GM08714 (cell line): Measurements from ENCODE around the gene PXK.

Experiments used
- H3K4me3 ChIP-seq: fragments of 200-500 bp; sonication (Bioruptor generic); 2 replicates; pipeline ENCODE4 v1.5.1; 2014; ENCODE audit warnings: mild to moderate bottlenecking, low read length, inconsistent platforms
- ZNF274 ChIP-seq: IDR thresholded peaks from 2 replicates; pipeline ENCODE4 v1.6.1; 2012; ENCODE audit warnings: mild to moderate bottlenecking, low read depth, low read length

PXK gene

DNA sequence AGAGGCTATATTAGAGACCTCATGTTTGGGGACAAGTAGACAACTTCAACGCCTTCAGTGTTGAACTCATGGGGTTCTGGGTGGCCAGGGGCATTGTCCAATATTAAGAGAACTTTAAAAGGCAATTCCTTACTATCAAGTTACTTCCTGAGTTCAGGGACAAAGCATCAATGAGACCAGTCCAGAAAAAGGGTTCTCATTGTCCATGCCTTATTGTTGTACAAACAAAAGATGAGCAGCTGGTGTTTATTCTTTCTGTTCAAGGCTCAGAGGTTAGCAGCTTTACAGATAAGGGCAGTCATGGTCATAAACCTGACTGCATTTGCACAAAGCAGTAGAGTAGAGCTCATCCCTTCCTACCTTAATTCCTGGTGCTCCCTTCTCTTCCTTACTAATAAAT lies 119.5 kb downstream of the PXK start:
- no peak for TF ChIP-seq ZNF274
- H3K4me3 ChIP-seq = no peak overlapping the region

DNA sequence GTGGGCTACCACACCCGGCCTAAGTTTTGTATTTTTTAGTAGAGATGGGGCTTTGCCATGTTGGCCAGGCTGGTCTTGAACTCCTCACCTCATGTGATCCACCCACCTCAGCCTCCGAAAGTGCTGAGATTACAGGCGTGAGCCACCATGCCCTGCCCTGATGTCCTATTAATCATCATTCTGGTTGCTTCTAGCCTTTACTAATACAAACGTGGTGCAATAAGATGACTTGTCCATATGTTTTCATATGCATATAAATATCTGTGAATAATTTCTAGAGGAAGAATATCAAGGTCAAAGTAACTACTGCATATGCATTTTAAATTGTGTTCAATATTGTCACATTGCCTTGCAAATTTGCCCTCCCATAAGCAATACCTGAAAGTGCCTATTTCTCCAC lies 126.5 kb downstream of the PXK start:
- no peak for TF ChIP-seq ZNF274
- no peak overlapping the region for H3K4me3 ChIP-seq

GRCh38 chr3:58462829-58463180 lies 130.1 kb downstream of the PXK start:
- no peak for TF ChIP-seq ZNF274
- H3K4me3 ChIP-seq = no peak overlapping the region

DNA sequence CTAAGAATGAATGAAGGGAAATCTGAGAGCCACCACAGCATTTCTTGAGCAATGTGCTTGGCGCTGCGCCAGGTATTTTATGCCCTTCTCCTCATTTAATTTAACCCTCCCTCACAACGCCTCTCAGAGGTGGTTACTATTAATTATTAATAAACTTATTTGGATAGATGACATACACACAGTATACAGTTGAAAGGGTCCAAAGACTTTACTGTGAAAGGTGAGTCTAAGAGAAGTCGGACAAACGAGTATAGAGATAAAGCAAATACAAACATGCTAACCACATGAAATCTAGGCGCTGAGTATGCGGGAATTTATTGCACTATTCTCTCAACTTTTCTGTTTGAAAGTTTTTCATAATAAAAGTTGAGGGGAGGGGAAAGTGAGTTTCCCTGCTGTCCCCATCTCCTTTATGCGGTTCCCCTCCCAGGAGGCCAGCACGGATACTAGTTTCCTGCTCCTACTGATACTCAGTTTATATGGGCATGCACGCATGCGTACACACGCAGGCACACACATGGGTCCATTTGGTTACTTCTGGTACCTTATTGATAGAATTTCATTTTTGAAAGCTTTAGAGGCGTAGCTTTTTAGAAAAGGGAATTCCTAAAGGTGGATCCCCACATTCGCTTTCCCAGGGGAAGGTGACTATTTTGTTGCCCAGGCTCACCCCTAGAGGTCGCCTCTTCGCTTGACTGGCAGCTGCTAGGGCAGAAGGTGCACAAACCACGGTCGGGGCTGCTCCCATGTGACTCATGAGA lies 130.7 kb downstream of the PXK start:
- H3K4me3 ChIP-seq = no peak overlapping the region
- TF ChIP-seq ZNF274 = no peak

DNA sequence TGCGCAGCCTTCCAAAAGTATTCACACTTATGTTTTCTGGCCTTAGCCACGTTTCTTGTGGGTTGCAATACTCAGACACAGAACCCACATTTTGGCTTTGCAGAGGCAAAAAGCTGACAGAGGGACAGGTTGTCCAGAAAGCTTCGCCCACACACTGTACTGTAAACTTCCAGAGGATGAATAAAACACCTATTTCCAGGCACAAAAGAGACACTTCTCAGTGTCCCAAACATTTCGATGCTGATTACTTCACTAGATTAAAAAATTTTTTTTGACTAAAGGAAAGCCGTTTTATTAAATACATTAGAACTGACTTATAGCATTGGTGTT lies 131.2 kb downstream of the PXK start:
- no peak overlapping the region for H3K4me3 ChIP-seq
- no peak for TF ChIP-seq ZNF274

DNA sequence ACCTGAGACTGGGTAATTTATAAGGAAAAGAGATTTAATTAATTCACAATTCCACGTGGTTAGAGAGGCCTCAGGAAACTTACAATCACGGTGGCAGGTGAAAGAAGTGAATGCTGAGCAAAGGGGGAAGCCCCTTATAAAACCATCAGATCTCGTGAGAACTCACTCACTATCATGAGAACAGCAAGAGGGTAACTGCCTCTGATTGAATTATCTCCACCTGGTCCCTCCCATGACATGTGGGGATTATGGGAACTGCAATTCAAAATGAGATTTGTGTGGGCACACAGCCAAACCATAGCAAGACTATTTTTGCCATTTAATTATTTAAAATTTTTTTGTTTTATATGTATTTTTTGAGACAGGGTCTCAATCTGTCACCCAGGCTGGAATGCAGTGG lies 132.2 kb downstream of the PXK start:
- no peak overlapping the region for H3K4me3 ChIP-seq
- TF ChIP-seq ZNF274 = no peak

- no peak for TF ChIP-seq ZNF274
- H3K4me3 ChIP-seq = no peak overlapping the region
Measured at GRCh38 chr3:58466899-58467563, 134.3 kb downstream of the PXK start.

DNA sequence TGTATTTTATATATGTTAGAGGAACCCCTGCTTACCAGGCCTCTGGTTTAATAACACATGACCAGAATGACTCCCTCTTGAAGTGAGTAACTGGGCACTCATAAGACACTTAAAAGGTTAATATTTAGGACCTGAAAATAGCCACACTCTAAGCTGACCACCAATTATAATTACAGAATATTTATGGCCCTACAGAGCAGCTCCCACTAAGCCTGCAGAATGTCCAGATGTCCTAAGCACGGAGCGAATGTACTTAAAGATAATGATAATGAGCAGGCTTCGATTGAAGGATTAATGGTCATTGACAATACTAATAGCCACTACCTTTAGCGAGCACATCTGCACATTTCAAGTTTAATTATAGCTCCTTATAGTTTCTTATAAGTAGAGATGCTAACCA lies 136.4 kb downstream of the PXK start:
- no peak for TF ChIP-seq ZNF274

GRCh38 chr3:58470363-58471024 lies 137.8 kb downstream of the PXK start:
- H3K4me3 ChIP-seq = no peak overlapping the region
- no peak for TF ChIP-seq ZNF274

More for the DNA sequence above, 136.4 kb downstream of the PXK start:
- no peak overlapping the region for H3K4me3 ChIP-seq

DNA sequence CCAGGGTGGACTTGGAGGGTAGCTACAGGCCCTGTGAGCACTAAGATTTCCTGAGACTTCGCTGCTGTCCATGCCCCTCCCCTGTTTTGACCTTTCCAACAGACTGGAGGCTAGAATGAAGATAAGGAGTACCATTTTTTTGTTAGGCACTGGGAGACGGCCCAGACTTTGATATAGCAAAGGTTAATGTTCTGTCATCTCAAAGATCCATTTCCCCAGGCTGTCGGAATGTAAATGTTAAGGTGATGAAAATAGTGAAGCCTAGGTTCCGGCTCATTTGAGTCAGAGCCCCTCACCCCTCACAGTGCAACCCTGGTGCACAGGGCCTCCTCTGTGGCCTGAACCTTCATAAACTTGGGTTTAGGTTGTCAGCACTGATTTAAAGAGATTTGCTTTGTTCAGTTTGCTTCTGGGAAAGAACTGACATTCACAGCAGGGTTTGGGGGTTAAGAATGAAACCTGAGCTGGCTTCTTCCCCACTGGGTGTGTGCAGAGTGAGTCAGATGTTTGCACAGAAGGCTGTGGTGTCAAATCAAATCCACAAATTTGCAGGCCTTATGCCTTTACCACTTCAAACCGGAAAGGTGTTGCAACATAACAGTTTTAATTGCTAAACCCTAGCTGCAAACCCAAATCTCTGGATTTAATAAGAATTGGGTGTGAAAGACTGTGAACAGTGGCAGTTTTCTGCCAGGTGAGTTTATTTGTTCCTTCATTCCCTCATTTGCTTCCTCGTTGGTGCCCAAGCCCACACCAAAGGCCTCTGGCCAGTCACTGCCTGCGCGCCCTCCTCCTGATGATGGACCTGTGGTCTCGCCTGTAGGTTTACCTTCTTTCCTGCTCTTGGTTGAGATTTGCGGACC lies 138.6 kb downstream of the PXK start:
- no peak overlapping the region for H3K4me3 ChIP-seq
- no peak for TF ChIP-seq ZNF274

DNA sequence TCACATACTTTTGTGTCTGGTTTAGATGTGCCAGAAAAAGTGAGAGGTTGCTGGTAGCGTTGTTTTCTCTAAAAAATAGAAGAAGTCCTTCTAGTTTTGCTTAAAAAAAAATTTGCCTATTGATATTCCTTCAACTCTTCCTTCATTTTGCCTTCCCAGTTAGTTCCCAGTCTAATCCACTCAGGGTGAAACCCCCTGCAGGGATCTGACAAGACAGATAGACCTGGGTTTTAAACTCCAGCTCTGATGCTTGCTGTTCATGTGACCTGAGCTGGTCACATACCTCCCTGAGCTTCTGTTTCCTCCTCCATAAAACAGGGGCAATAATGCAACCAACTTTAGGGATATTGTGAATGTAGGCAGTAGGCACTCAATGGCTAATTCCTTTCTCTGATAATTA lies 140.6 kb downstream of the PXK start:
- TF ChIP-seq ZNF274 = no peak
- H3K4me3 ChIP-seq = no peak overlapping the region

GRCh38 chr3:58474348-58474911 lies 141.7 kb downstream of the PXK start:
- no peak for TF ChIP-seq ZNF274
- no peak overlapping the region for H3K4me3 ChIP-seq

- H3K4me3 ChIP-seq = no peak overlapping the region
- no peak for TF ChIP-seq ZNF274
Measured at GRCh38 chr3:58474967-58475578, 142.4 kb downstream of the PXK start.
